Naive thymus-derived CD8-positive, alpha-beta T cell (primary cell): Measurements from ENCODE around the gene TAGAP. TPM values are rescaled to one million over a fixed set of nuclear protein-coding genes. Genes with fewer than 3 reads are reported as not detected.

Experiments used
- polyA plus RNA-seq, 3 donors: library from polyadenylated mRNA; unstranded; fragments of 300-500 nt; fragmentation: Illumina TruSeq; gene quantifications; one replicate each; pipeline ENCODE4 v1.2.3, GENCODE V29; 2021
- total RNA-seq, 8 experiments: library from RNA in 2 of 8; stranded (reverse) in 2 of 8; gene quantifications; one replicate each; pipeline ENCODE4 v1.2.3 and lab custom pipeline; 2021 to 2026

The TAGAP gene
- total and polyA plus RNA-seq, 5 experiments from 2014 or later, result 54.5 to 111 (median 97.4) TPM

Other genes with a start within 250 kb of the TAGAP start
- 100 to 1,000 TPM; 202 to 212 TPM for gene EZR, start 225.6 kb downstream of the TAGAP start, total RNA-seq
- 100 to 1,000 TPM; 127 to 168 (median 143) TPM for gene EZR, start 225.6 kb downstream of the TAGAP start, polyA plus RNA-seq
- gene RSPH3, start 44.8 kb downstream of the TAGAP start, total RNA-seq, result 1 to 10 TPM; 1.9 TPM
- 1 to 10 TPM; 1.3 to 2.0 (median 1.8) TPM for gene RSPH3, start 44.8 kb downstream of the TAGAP start, polyA plus RNA-seq
- gene FNDC1, start 124.4 kb upstream of the TAGAP start, total RNA-seq, result not detected
- gene FNDC1, start 124.4 kb upstream of the TAGAP start, polyA plus RNA-seq, result not detected